HepG2 (cell line): ENCODE results near the gene WDR73. TPM values are rescaled to one million over a fixed set of nuclear protein-coding genes. Genes with fewer than 3 reads are reported as not detected.

Source experiments
- HOXD1 ChIP-seq: sonication (generic); formaldehyde crosslinking; IDR thresholded peaks from 2 replicates; pipeline ENCODE4 v1.5.0; 2020; ENCODE audit warnings: missing genetic modification reagents
- JUN ChIP-seq: sonication (generic); formaldehyde crosslinking; IDR thresholded peaks from 2 replicates; pipeline ENCODE4 v1.4.0; 2020; ENCODE audit warnings: mild to moderate bottlenecking, missing genetic modification reagents
- MEIS1 ChIP-seq: sonication (generic); formaldehyde crosslinking; IDR thresholded peaks from 2 replicates; pipeline ENCODE4 v1.9.0; 2021; ENCODE audit warnings: mild to moderate bottlenecking, missing genetic modification reagents, moderate library complexity, borderline replicate concordance
- NFE2L1 ChIP-seq: sonication (generic); formaldehyde crosslinking; IDR thresholded peaks from 2 replicates; pipeline ENCODE4 v1.4.0; 2020; ENCODE audit warnings: missing genetic modification reagents, mild to moderate bottlenecking, borderline replicate concordance
- RAD51 ChIP-seq: fragments of 450-650 bp; IDR thresholded peaks from 2 replicates; pipeline ENCODE4 v1.6.1; 2016; ENCODE audit warnings: borderline replicate concordance
- RBAK ChIP-seq: sonication (generic); formaldehyde crosslinking; IDR thresholded peaks from 2 replicates; pipeline ENCODE4 v1.5.1; 2020; ENCODE audit warnings: mild to moderate bottlenecking, missing genetic modification reagents
- RCOR2 ChIP-seq: IDR thresholded peaks from 2 replicates; pipeline ENCODE4 v1.6.1; 2016; ENCODE audit warnings: missing biosample characterization, missing genetic modification reagents
- RELA ChIP-seq: sonication (generic); formaldehyde crosslinking; IDR thresholded peaks from 2 replicates; pipeline ENCODE4 v1.4.0; 2020; ENCODE audit warnings: missing genetic modification reagents
- SCMH1 ChIP-seq: sonication (generic); formaldehyde crosslinking; IDR thresholded peaks from 2 replicates; pipeline ENCODE4 v1.9.0; 2021; ENCODE audit warnings: missing genetic modification reagents, mild to moderate bottlenecking, borderline replicate concordance
- TGIF2 ChIP-seq: IDR thresholded peaks from 2 replicates; pipeline ENCODE4 v1.6.1; 2016; ENCODE audit warnings: control low read depth, missing compliant biosample characterization
- ZFYVE20 ChIP-seq: sonication (generic); formaldehyde crosslinking; IDR thresholded peaks from 2 replicates; pipeline ENCODE4 v1.8.0; 2023; ENCODE audit warnings: low read depth, mild to moderate bottlenecking, moderate library complexity, missing genetic modification reagents, borderline replicate concordance
- ZNF205 ChIP-seq: IDR thresholded peaks from 2 replicates; pipeline ENCODE4 v1.6.1; 2018; ENCODE audit warnings: missing biosample characterization, missing genetic modification reagents
- ZNF713 ChIP-seq: sonication (generic); formaldehyde crosslinking; IDR thresholded peaks from 2 replicates; pipeline ENCODE4 v1.4.0; 2020; ENCODE audit warnings: mild to moderate bottlenecking, missing genetic modification reagents
- polyA plus RNA-seq, 8 experiments: library from polyadenylated mRNA; depleted of rRNA in 3 of 8; stranded (reverse) in 7 of 8; unstranded in 1 of 8; fragments of >200 nt; fragmentation: Illumina TruSeq in 4 of 8; extraction: Trizol in 4 of 8; gene quantifications; 2 replicates each; pipeline versions ENCODE4 v1.2.1 to v1.2.3, GENCODE V29; 2011 to 2016; ENCODE audit warnings: low read depth in 4 of 8, missing spikeins in 1 of 8, mixed read lengths in 1 of 8; ENCODE audit not compliant: insufficient read depth in 1 of 8
- total RNA-seq, 5 experiments: library from RNA; depleted of rRNA; stranded (reverse); fragments of >200 nt; fragmentation: Illumina TruSeq; extraction: Trizol; gene quantifications; 2 replicates each; pipeline ENCODE4 v1.2.3, GENCODE V29; 2016; ENCODE audit warnings: low read depth in 1 of 5
- TF ChIP-seq, protein P1 (sequence below): sonication (generic); formaldehyde crosslinking; IDR thresholded peaks from 2 replicates; pipeline ENCODE4 v1.4.0; 2020; ENCODE audit warnings: mild to moderate bottlenecking, missing genetic modification reagents
- TF ChIP-seq, protein P2 (sequence below): IDR thresholded peaks from 2 replicates; pipeline ENCODE4 v1.6.1; 2018; ENCODE audit warnings: missing genetic modification reagents, mild to moderate bottlenecking, missing compliant biosample characterization
- TF ChIP-seq, protein P3 (sequence below): sonication (generic); formaldehyde crosslinking; conservative IDR thresholded peaks from 2 replicates; pipeline ENCODE4 v1.4.0; 2020; ENCODE audit warnings: missing genetic modification reagents
- TF ChIP-seq, protein P4 (sequence below): IDR thresholded peaks from 2 replicates; pipeline ENCODE4 v1.6.1; 2016
- TF ChIP-seq, protein P5 (sequence below): sonication (generic); formaldehyde crosslinking; IDR thresholded peaks from 2 replicates; pipeline ENCODE4 v1.5.1; 2020; ENCODE audit warnings: mild to moderate bottlenecking, moderate library complexity, missing genetic modification reagents
- TF ChIP-seq, protein P6 (sequence below): sonication (generic); formaldehyde crosslinking; IDR thresholded peaks from 2 replicates; pipeline ENCODE4 v1.5.0; 2020; ENCODE audit warnings: missing genetic modification reagents

Gene WDR73
- total and polyA plus RNA-seq, 2 of the 13 experiments (the other 11 are each of a cell fraction or from before 2014, with no cell fraction given) = 20.0 to 35.5 TPM

DNA sequence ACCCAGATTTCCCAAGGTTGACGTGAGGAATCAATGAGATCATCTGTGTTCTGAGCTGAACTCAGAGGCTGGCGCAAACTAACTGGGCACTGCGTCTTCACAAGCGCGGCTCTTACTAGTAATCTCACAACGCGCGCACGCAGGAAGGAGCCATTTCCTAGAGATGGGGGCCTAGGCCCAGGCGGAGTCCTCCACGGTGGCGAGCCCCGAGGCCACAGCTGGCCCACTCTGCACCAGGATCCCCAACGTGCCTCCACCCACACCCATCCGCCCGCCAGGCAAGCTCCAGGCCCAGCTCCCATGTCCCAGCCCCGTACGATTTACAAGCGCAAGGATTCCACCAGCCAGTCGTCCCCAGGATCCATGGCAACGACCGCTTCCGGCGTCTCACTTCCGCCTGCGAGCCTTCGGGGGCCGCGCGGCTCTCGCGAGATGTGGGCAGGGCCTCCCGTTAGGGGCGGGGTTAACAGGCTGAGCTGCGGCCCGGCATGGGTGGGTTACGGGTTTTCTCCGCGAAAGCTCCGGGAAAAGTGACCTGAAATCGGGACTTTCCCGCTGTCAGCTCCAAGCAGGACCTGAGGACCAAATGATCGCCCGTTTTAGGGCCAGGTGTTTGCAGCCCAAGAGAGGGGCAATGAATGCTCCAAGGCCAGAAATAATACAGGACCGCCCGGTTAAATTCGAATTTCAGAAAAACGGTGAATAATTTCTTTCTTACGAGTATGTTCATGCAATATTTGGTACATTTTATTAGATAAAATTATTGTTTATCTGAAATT is at the start of gene WDR73 (continued):
- TF ChIP-seq, protein P1, sequence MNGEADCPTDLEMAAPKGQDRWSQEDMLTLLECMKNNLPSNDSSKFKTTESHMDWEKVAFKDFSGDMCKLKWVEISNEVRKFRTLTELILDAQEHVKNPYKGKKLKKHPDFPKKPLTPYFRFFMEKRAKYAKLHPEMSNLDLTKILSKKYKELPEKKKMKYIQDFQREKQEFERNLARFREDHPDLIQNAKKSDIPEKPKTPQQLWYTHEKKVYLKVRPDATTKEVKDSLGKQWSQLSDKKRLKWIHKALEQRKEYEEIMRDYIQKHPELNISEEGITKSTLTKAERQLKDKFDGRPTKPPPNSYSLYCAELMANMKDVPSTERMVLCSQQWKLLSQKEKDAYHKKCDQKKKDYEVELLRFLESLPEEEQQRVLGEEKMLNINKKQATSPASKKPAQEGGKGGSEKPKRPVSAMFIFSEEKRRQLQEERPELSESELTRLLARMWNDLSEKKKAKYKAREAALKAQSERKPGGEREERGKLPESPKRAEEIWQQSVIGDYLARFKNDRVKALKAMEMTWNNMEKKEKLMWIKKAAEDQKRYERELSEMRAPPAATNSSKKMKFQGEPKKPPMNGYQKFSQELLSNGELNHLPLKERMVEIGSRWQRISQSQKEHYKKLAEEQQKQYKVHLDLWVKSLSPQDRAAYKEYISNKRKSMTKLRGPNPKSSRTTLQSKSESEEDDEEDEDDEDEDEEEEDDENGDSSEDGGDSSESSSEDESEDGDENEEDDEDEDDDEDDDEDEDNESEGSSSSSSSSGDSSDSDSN = peak; percentile 60
- TF ChIP-seq, protein P2, sequence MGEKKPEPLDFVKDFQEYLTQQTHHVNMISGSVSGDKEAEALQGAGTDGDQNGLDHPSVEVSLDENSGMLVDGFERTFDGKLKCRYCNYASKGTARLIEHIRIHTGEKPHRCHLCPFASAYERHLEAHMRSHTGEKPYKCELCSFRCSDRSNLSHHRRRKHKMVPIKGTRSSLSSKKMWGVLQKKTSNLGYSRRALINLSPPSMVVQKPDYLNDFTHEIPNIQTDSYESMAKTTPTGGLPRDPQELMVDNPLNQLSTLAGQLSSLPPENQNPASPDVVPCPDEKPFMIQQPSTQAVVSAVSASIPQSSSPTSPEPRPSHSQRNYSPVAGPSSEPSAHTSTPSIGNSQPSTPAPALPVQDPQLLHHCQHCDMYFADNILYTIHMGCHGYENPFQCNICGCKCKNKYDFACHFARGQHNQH (CRISPR knock-in tag) = peak; percentile 78; the same call in 1 of the 2 replicates
- TF ChIP-seq JUN (CRISPR knock-in tag) (no peak), SCMH1 (CRISPR knock-in tag) (no peak), NFE2L1 (CRISPR knock-in tag) (no peak), TGIF2 (CRISPR knock-in tag) (0 out of 2 replicates have a peak, but pooled peaks have one; percentile 44), RAD51 (no peak), MEIS1 (CRISPR knock-in tag) (peak; percentile 54; the same call in 1 of the 2 replicates), RELA (no peak), RBAK (CRISPR knock-in tag) (no peak), ZFYVE20 (CRISPR knock-in tag) (no peak), RCOR2 (no peak), ZNF205 (CRISPR knock-in tag) (0 out of 2 replicates have a peak, but pooled peaks have one; percentile 25), HOXD1 (peak; percentile 89), ZNF713 (CRISPR knock-in tag) (no peak)
- TF ChIP-seq, protein P3, sequence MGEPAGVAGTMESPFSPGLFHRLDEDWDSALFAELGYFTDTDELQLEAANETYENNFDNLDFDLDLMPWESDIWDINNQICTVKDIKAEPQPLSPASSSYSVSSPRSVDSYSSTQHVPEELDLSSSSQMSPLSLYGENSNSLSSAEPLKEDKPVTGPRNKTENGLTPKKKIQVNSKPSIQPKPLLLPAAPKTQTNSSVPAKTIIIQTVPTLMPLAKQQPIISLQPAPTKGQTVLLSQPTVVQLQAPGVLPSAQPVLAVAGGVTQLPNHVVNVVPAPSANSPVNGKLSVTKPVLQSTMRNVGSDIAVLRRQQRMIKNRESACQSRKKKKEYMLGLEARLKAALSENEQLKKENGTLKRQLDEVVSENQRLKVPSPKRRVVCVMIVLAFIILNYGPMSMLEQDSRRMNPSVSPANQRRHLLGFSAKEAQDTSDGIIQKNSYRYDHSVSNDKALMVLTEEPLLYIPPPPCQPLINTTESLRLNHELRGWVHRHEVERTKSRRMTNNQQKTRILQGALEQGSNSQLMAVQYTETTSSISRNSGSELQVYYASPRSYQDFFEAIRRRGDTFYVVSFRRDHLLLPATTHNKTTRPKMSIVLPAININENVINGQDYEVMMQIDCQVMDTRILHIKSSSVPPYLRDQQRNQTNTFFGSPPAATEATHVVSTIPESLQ (CRISPR knock-in tag) = no peak
- TF ChIP-seq, protein P4, sequence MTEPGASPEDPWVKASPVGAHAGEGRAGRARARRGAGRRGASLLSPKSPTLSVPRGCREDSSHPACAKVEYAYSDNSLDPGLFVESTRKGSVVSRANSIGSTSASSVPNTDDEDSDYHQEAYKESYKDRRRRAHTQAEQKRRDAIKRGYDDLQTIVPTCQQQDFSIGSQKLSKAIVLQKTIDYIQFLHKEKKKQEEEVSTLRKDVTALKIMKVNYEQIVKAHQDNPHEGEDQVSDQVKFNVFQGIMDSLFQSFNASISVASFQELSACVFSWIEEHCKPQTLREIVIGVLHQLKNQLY (CRISPR knock-in tag) = peak; percentile 41; the same call in 1 of the 2 replicates
- TF ChIP-seq, protein P5, sequence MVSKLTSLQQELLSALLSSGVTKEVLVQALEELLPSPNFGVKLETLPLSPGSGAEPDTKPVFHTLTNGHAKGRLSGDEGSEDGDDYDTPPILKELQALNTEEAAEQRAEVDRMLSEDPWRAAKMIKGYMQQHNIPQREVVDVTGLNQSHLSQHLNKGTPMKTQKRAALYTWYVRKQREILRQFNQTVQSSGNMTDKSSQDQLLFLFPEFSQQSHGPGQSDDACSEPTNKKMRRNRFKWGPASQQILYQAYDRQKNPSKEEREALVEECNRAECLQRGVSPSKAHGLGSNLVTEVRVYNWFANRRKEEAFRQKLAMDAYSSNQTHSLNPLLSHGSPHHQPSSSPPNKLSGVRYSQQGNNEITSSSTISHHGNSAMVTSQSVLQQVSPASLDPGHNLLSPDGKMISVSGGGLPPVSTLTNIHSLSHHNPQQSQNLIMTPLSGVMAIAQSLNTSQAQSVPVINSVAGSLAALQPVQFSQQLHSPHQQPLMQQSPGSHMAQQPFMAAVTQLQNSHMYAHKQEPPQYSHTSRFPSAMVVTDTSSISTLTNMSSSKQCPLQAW (CRISPR knock-in tag) = peak; percentile 71
- TF ChIP-seq, protein P6, sequence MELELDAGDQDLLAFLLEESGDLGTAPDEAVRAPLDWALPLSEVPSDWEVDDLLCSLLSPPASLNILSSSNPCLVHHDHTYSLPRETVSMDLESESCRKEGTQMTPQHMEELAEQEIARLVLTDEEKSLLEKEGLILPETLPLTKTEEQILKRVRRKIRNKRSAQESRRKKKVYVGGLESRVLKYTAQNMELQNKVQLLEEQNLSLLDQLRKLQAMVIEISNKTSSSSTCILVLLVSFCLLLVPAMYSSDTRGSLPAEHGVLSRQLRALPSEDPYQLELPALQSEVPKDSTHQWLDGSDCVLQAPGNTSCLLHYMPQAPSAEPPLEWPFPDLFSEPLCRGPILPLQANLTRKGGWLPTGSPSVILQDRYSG (CRISPR knock-in tag) = 0 out of 2 replicates have a peak, but pooled peaks have one; percentile 42
